Esophagus muscularis mucosa (tissue), 4 donors: ENCODE data around the gene PGLYRP4. TPM values are rescaled to one million over a fixed set of nuclear protein-coding genes. Genes with fewer than 3 reads are reported as not detected.

Experiments used
- DNase-seq: peaks from one replicate; pipeline ENCODE4 v3.0.0-alpha.2; 2017; ENCODE audit errors: extremely low spot score
- H3K27ac ChIP-seq, 4 donors: fragments of 200-600 bp; sonication (generic); replicated peaks in 1 of 4; 1 replicate in 3 of 4; 2 replicates in 1 of 4; pipeline ENCODE4 v1.5.1; 2016 to 2019; ENCODE audit warnings: mild to moderate bottlenecking in 1 of 4
- H3K27me3 ChIP-seq, 4 donors: fragments of 200-600 bp; sonication (generic); one replicate each; pipeline versions ENCODE4 v1.5.1 to v1.6.0; 2016 to 2019
- H3K36me3 ChIP-seq, 4 donors: fragments of 200-600 bp; sonication (generic); one replicate each; pipeline ENCODE4 v1.5.1; 2016 to 2019
- H3K4me1 ChIP-seq, 4 donors: fragments of 200-600 bp; sonication (generic); one replicate each; pipeline ENCODE4 v1.5.1; 2016 to 2019
- H3K4me3 ChIP-seq, 4 donors: fragments of 200-600 bp; sonication (generic); 1 replicate in 2 of 4; 2 replicates in 2 of 4; pipeline ENCODE4 v1.5.1; 2016 to 2019; ENCODE audit warnings: mild to moderate bottlenecking in 4 of 4, moderate library complexity in 1 of 4
- H3K9me3 ChIP-seq, 4 donors: fragments of 200-600 bp; sonication (generic); 1 replicate in 3 of 4; 2 replicates in 1 of 4; pipeline ENCODE4 v1.5.1; 2016 to 2019
- CTCF ChIP-seq, 3 experiments: fragments of 200-600 bp in 2 of 3; fragments of 450-650 bp in 1 of 3; sonication (generic) in 2 of 3; IDR thresholded peaks; one replicate each; pipeline ENCODE4 v1.5.1; 2017 to 2019; ENCODE audit warnings: antibody characterized with exemption in 3 of 3, mild to moderate bottlenecking in 2 of 3, moderate library complexity in 1 of 3
- EP300 ChIP-seq: sonication (generic); formaldehyde crosslinking; IDR thresholded peaks from one replicate; pipeline ENCODE4 v1.6.1; 2017; ENCODE audit warnings: antibody characterized with exemption
- POLR2A ChIP-seq: fragments of 450-650 bp; IDR thresholded peaks from one replicate; pipeline ENCODE4 v1.6.1; 2017; ENCODE audit warnings: antibody characterized with exemption, moderate library complexity, mild to moderate bottlenecking, low read depth
- POLR2AphosphoS5 ChIP-seq, 2 donors: sonication (generic); formaldehyde crosslinking; IDR thresholded peaks; one replicate each; pipeline ENCODE4 v1.6.1; 2017; ENCODE audit warnings: antibody characterized with exemption in 2 of 2
- WGBS: methylation state at CpG from one replicate; pipeline ENCODE4 v1.1.5; 2018; 5-methylcytosine and 5-hydroxymethylcytosine counted together
- intact Hi-C: fragments of 100-400 bp; cut with DNase I; formaldehyde crosslinking; loops from one replicate; pipeline ENCODE4 v1.15.1; 2023
- total RNA-seq, 4 donors: library from RNA; depleted of rRNA; stranded (reverse); fragments of >200 nt; gene quantifications; one replicate each; pipeline versions ENCODE4 v1.1.0 to v1.2.1, GENCODE V29; 2016

Gene PGLYRP4
- total RNA-seq, 4 donors from 2014 or later, result not detected

- Histone ChIP-seq H3K4me1 (no peaks in the 10 kb centered on the region), H3K36me3 (no peaks in the 10 kb centered on the region), H3K27me3 (peaks cover 0 to 15% (median 0%) of the 10 kb centered on the region in 4 donors), H3K4me3 (no peak overlapping the region), H3K27ac (no peak overlapping the region), H3K9me3 (no peaks in the 10 kb centered on the region)
- DNase-seq, result peak; percentile 90
- intact Hi-C loops, result no loop called here
- no peak for TF ChIP-seq POLR2AphosphoS5 (IDR thresholded peaks at IDR 0.05)
- no peak for TF ChIP-seq CTCF (IDR thresholded peaks at IDR 0.05)
- TF ChIP-seq EP300, result no peak
- no peak for TF ChIP-seq POLR2A
- WGBS, result 64% methylated on average over 8 of the region's 8 CpGs
Observed at GRCh38 chr1:153337980-153338853, 10.4 kb downstream of the PGLYRP4 start.

- intact Hi-C loops, result no loop called here
- Histone ChIP-seq H3K27me3 (peaks cover 0 to 14% (median 0%) of the 10 kb centered on the region in 4 donors), H3K27ac (no peak overlapping the region), H3K36me3 (no peaks in the 10 kb centered on the region), H3K4me1 (no peaks in the 10 kb centered on the region), H3K9me3 (peaks cover 0 to 4% (median 0%) of the 10 kb centered on the region in 4 donors), H3K4me3 (no peak overlapping the region)
- TF ChIP-seq EP300 (no peak), POLR2A (no peak), CTCF (IDR thresholded peaks at IDR 0.05) (no peak), POLR2AphosphoS5 (IDR thresholded peaks at IDR 0.05) (no peak)
- DNase-seq, result no peak
Observed at GRCh38 chr1:153336650-153337049, 12.0 kb downstream of the PGLYRP4 start.

GRCh38 chr1:153333902-153334301 is 14.7 kb downstream of the PGLYRP4 start:
- intact Hi-C loops, result no loop called here
- peaks cover 0 to 22% (median 2%) of the 10 kb centered on the region in 4 donors for H3K9me3 ChIP-seq
- no peak overlapping the region for H3K27ac ChIP-seq
- no peak overlapping the region for H3K4me3 ChIP-seq
- peaks cover 0 to 11% (median 0%) of the 10 kb centered on the region in 4 donors for H3K27me3 ChIP-seq
- TF ChIP-seq CTCF (IDR thresholded peaks at IDR 0.05), result no peak
- TF ChIP-seq EP300, result no peak
- TF ChIP-seq POLR2AphosphoS5 (IDR thresholded peaks at IDR 0.05), result no peak
- no peak for TF ChIP-seq POLR2A
- WGBS, result 94% methylated on average over 1 of the region's 1 CpG
- no peaks in the 10 kb centered on the region for H3K4me1 ChIP-seq
- no peaks in the 10 kb centered on the region for H3K36me3 ChIP-seq
- DNase-seq, result no peak

GRCh38 chr1:153324912-153325311 is 23.7 kb downstream of the PGLYRP4 start:
- TF ChIP-seq CTCF (IDR thresholded peaks at IDR 0.05) (no peak), POLR2AphosphoS5 (IDR thresholded peaks at IDR 0.05) (no peak), EP300 (no peak), POLR2A (no peak)
- H3K4me1 ChIP-seq, result no peaks in the 10 kb centered on the region
- no peak overlapping the region for H3K4me3 ChIP-seq
- intact Hi-C loops, result no loop called here
- H3K36me3 ChIP-seq, result no peaks in the 10 kb centered on the region
- peaks cover 0 to 12% (median 0%) of the 10 kb centered on the region in 4 donors for H3K27me3 ChIP-seq
- H3K9me3 ChIP-seq, result peaks cover 0 to 39% (median 37%) of the 10 kb centered on the region in 4 donors
- no peak for DNase-seq
- no peak overlapping the region for H3K27ac ChIP-seq
